Measurements from ENCODE around the gene PALM2AKAP2.

The PALM2AKAP2 gene

GRCh38 chr9:109811876-109812275 is 31.9 kb downstream of the PALM2AKAP2 start:
- TF ChIP-seq USF1 (IDR thresholded peaks at IDR 0.05) (no peak), TCF12 (IDR thresholded peaks at IDR 0.05; ENCODE audit: low read depth) (no peak), TEAD4 (IDR thresholded peaks at IDR 0.05) (no peak), FOXM1 (IDR thresholded peaks at IDR 0.05; ENCODE audit: borderline replicate concordance, low read depth) (no peak), CREB1 (IDR thresholded peaks at IDR 0.05; ENCODE audit: low read depth) (no peak), CEBPB (IDR thresholded peaks at IDR 0.05) (no peak), REST (IDR thresholded peaks at IDR 0.05; ENCODE audit: low read depth) (no peak), RAD21 (IDR thresholded peaks at IDR 0.05; ENCODE audit: low read depth) (no peak), TAF1 (IDR thresholded peaks at IDR 0.05; ENCODE audit: low read depth) (no peak)

- TF ChIP-seq USF1 (IDR thresholded peaks at IDR 0.05) (no peak), TCF12 (IDR thresholded peaks at IDR 0.05; ENCODE audit: low read depth) (no peak), YY1 (IDR thresholded peaks at IDR 0.05; ENCODE audit: low read depth) (no peak), TEAD4 (IDR thresholded peaks at IDR 0.05) (no peak), CREB1 (IDR thresholded peaks at IDR 0.05; ENCODE audit: low read depth) (no peak), FOXM1 (IDR thresholded peaks at IDR 0.05; ENCODE audit: borderline replicate concordance, low read depth) (no peak), CEBPB (IDR thresholded peaks at IDR 0.05) (no peak), TAF1 (IDR thresholded peaks at IDR 0.05; ENCODE audit: low read depth) (no peak), REST (IDR thresholded peaks at IDR 0.05; ENCODE audit: low read depth) (no peak), RAD21 (IDR thresholded peaks at IDR 0.05; ENCODE audit: low read depth) (no peak)
Measured at GRCh38 chr9:109812331-109812730, 32.3 kb downstream of the PALM2AKAP2 start.

GRCh38 chr9:109812818-109813281 is 32.9 kb downstream of the PALM2AKAP2 start:
- no peak for TF ChIP-seq TEAD4 (IDR thresholded peaks at IDR 0.05)
- no peak for TF ChIP-seq EP300 (IDR thresholded peaks at IDR 0.05; ENCODE audit: borderline replicate concordance)

GRCh38 chr9:109813303-109813702 is 33.3 kb downstream of the PALM2AKAP2 start:
- TF ChIP-seq TAF1 (IDR thresholded peaks at IDR 0.05; ENCODE audit: low read depth) (no peak), ZBTB7A (IDR thresholded peaks at IDR 0.05; ENCODE audit: low read depth) (no peak), TEAD4 (IDR thresholded peaks at IDR 0.05) (no peak), FOXM1 (IDR thresholded peaks at IDR 0.05; ENCODE audit: borderline replicate concordance, low read depth) (no peak), NFIC (IDR thresholded peaks at IDR 0.05) (no peak), CEBPB (IDR thresholded peaks at IDR 0.05) (no peak), REST (IDR thresholded peaks at IDR 0.05; ENCODE audit: low read depth) (no peak), TCF12 (IDR thresholded peaks at IDR 0.05; ENCODE audit: low read depth) (no peak), RAD21 (IDR thresholded peaks at IDR 0.05; ENCODE audit: low read depth) (no peak), EP300 (IDR thresholded peaks at IDR 0.05; ENCODE audit: borderline replicate concordance) (no peak), EGR1 (IDR thresholded peaks at IDR 0.05) (no peak), MAX (IDR thresholded peaks at IDR 0.05) (no peak), USF1 (IDR thresholded peaks at IDR 0.05) (no peak), YY1 (IDR thresholded peaks at IDR 0.05; ENCODE audit: low read depth) (no peak), CREB1 (IDR thresholded peaks at IDR 0.05; ENCODE audit: low read depth) (no peak)

GRCh38 chr9:109813829-109814228 is 33.8 kb downstream of the PALM2AKAP2 start:
- no peak for TF ChIP-seq CEBPB (IDR thresholded peaks at IDR 0.05)
- TF ChIP-seq USF1 (IDR thresholded peaks at IDR 0.05): no peak
- TF ChIP-seq REST (IDR thresholded peaks at IDR 0.05; ENCODE audit: low read depth): no peak
- no peak for TF ChIP-seq TCF12 (IDR thresholded peaks at IDR 0.05; ENCODE audit: low read depth)
- no peak for TF ChIP-seq CREB1 (IDR thresholded peaks at IDR 0.05; ENCODE audit: low read depth)
- no peak for TF ChIP-seq YY1 (IDR thresholded peaks at IDR 0.05; ENCODE audit: low read depth)
- TF ChIP-seq NFIC (IDR thresholded peaks at IDR 0.05): no peak
- TF ChIP-seq EGR1 (IDR thresholded peaks at IDR 0.05): no peak
- TF ChIP-seq EP300 (IDR thresholded peaks at IDR 0.05; ENCODE audit: borderline replicate concordance): no peak
- no peak for TF ChIP-seq TEAD4 (IDR thresholded peaks at IDR 0.05)
- TF ChIP-seq MAX (IDR thresholded peaks at IDR 0.05): no peak
- TF ChIP-seq FOXM1 (IDR thresholded peaks at IDR 0.05; ENCODE audit: borderline replicate concordance, low read depth): no peak
- no peak for TF ChIP-seq RAD21 (IDR thresholded peaks at IDR 0.05; ENCODE audit: low read depth)
- no peak for TF ChIP-seq ZBTB7A (IDR thresholded peaks at IDR 0.05; ENCODE audit: low read depth)
- TF ChIP-seq TAF1 (IDR thresholded peaks at IDR 0.05; ENCODE audit: low read depth): no peak

Measured in Ishikawa (cell line).